DND-41 (cell line): ENCODE measurements around the gene NPM1.
A peak's percentile ranks its signal among the peaks of the same experiment; 100 is the strongest.

Experiments used
- ATAC-seq: fragments of 200-7000 bp; cut with Tn5 transposase; 3 replicates; pipeline ENCODE4 v1.9.1; 2021; ENCODE audit warnings: low read depth; ENCODE audit not compliant: insufficient read depth
- DNase-seq: peaks from one replicate; pipeline ENCODE4 v3.0.0-alpha.2; 2020
- H2AFZ ChIP-seq: 2 replicates; pipeline ENCODE4 v1.6.0; 2012; ENCODE audit warnings: low read depth, low read length
- H3K27ac ChIP-seq: 2 replicates; pipeline ENCODE4 v1.5.1; 2012; ENCODE audit warnings: low read length, inconsistent platforms
- H3K27me3 ChIP-seq: fragments of 200-600 bp; sonication (generic); 2 replicates; pipeline ENCODE4 v1.6.0; 2012; ENCODE audit warnings: low read length, mild to moderate bottlenecking, inconsistent platforms; ENCODE audit not compliant: insufficient read depth, poor library complexity
- H3K36me3 ChIP-seq: 2 replicates; pipeline ENCODE4 v1.5.1; 2012; ENCODE audit warnings: low read length, inconsistent platforms; ENCODE audit not compliant: insufficient read depth
- H3K4me1 ChIP-seq: 2 replicates; pipeline ENCODE4 v1.5.1; 2012; ENCODE audit warnings: mild to moderate bottlenecking, low read length; ENCODE audit not compliant: insufficient read depth
- H3K4me2 ChIP-seq: 2 replicates; pipeline ENCODE4 v1.6.0; 2012; ENCODE audit warnings: mild to moderate bottlenecking, moderate library complexity, low read length, inconsistent platforms; ENCODE audit not compliant: insufficient read depth
- H3K4me3 ChIP-seq, 2 experiments: fragments of 200-600 bp in 1 of 2; shearing (Covaris generic) in 1 of 2; 2 replicates each; pipeline ENCODE4 v1.5.1; 2012 to 2016; ENCODE audit warnings: inconsistent platforms in 2 of 2, low read length in 2 of 2, mild to moderate bottlenecking in 2 of 2, low read depth in 1 of 2, moderate library complexity in 1 of 2
- H3K79me2 ChIP-seq: 2 replicates; pipeline ENCODE4 v1.6.0; 2012; ENCODE audit warnings: low read length, inconsistent platforms; ENCODE audit not compliant: insufficient read depth
- H3K9ac ChIP-seq: 2 replicates; pipeline ENCODE4 v1.6.0; 2012; ENCODE audit warnings: low read depth, mild to moderate bottlenecking, inconsistent platforms, low read length, moderate library complexity
- H3K9me3 ChIP-seq: 2 replicates; pipeline ENCODE4 v1.5.1; 2012; ENCODE audit warnings: low read length, moderate library complexity, mild to moderate bottlenecking, inconsistent platforms; ENCODE audit not compliant: insufficient read depth, severe bottlenecking
- H4K20me1 ChIP-seq: 2 replicates; pipeline ENCODE4 v1.6.0; 2012; ENCODE audit warnings: low read length; ENCODE audit not compliant: insufficient read depth
- CTCF ChIP-seq: IDR thresholded peaks from 2 replicates; pipeline ENCODE4 v1.5.1; 2012; ENCODE audit warnings: borderline replicate concordance, low read length, moderate library complexity, mild to moderate bottlenecking; ENCODE audit not compliant: poor library complexity, severe bottlenecking; ENCODE audit errors: extremely low read depth
- EZH2 ChIP-seq: IDR thresholded peaks from 3 replicates; pipeline ENCODE4 v1.6.1; 2012; ENCODE audit warnings: borderline replicate concordance, low read depth, mild to moderate bottlenecking, moderate library complexity, low read length, inconsistent platforms; ENCODE audit not compliant: severe bottlenecking

Gene NPM1

GRCh38 chr5:171418316-171418981 is 30.8 kb downstream of the NPM1 start:
- peak; percentile 39 for DNase-seq
- Histone ChIP-seq H3K27me3 (no peaks in the 10 kb centered on the region), H3K9me3 (no peaks in the 10 kb centered on the region), H3K4me3 (peak overlapping the region in 1 of 2 experiments; percentile 39; a peak in 2 of 4 replicates), H3K36me3 (peaks cover 8% of the 10 kb centered on the region; the same call in 1 of the 2 replicates), H3K79me2 (no peaks in the 10 kb centered on the region), H3K4me1 (peaks cover 13% of the 10 kb centered on the region), H3K9ac (no peak overlapping the region), H3K4me2 (peak overlapping the region; percentile 65), H2AFZ (no peak overlapping the region), H4K20me1 (peaks cover 38% of the 10 kb centered on the region), H3K27ac (no peak overlapping the region)
- peak; percentile 33 for ATAC-seq
- TF ChIP-seq CTCF (peak; percentile 63), EZH2 (no peak)

GRCh38 chr5:171418982-171419687 is 31.5 kb downstream of the NPM1 start, which contains the start of gene FGF18:
Gene FGF18, plus strand, starts transcription at chr5:171419647. Its CDS starts 553 bp downstream, at chr5:171420200.
- DNase-seq, result peak; percentile 74

GRCh38 chr5:171419688-171420430 is 32.2 kb downstream of the NPM1 start:
- ATAC-seq (peak; percentile 60), DNase-seq (peak; percentile 32)
- Histone ChIP-seq H3K4me1 (peaks cover 13% of the 10 kb centered on the region), H3K27me3 (no peaks in the 10 kb centered on the region), H4K20me1 (peaks cover 30% of the 10 kb centered on the region), H3K9me3 (no peaks in the 10 kb centered on the region), H3K27ac (no peak overlapping the region), H3K4me2 (peak overlapping the region; percentile 65), H3K9ac (no peak overlapping the region), H2AFZ (no peak overlapping the region), H3K36me3 (no peaks in the 10 kb centered on the region), H3K79me2 (no peaks in the 10 kb centered on the region), H3K4me3 (peak overlapping the region in 1 of 2 experiments; percentile 43; a peak in 2 of 4 replicates)
- TF ChIP-seq EZH2, result no peak
- peak; percentile 20 for TF ChIP-seq CTCF

More at GRCh38 chr5:171418982-171419687, 31.5 kb downstream of the NPM1 start, which contains the start of gene FGF18:
- peak within 1 kb of the TSS in 1 of 2 experiments; percentile 43; a peak in 2 of 4 replicates for H3K4me3 ChIP-seq
- no peaks in the 10 kb centered on the region for H3K79me2 ChIP-seq
- H3K27me3 ChIP-seq, result no peaks in the 10 kb centered on the region
- H3K36me3 ChIP-seq, result peaks cover 5% of the 10 kb centered on the region; the same call in 1 of the 2 replicates
- peak; percentile 73 for ATAC-seq
- TF ChIP-seq EZH2 (no peak), CTCF (no peak)
- no peaks in the 10 kb centered on the region for H3K9me3 ChIP-seq
- no peak within 1 kb of the TSS for H3K27ac ChIP-seq
- H3K9ac ChIP-seq, result no peak within 1 kb of the TSS
- no peak within 1 kb of the TSS for H2AFZ ChIP-seq
- H3K4me1 ChIP-seq, result peaks cover 13% of the 10 kb centered on the region
- H3K4me2 ChIP-seq, result peak within 1 kb of the TSS; percentile 65
- H4K20me1 ChIP-seq, result peaks cover 35% of the 10 kb centered on the region
